RPMI7951 (cell line): Measurements from ENCODE around the gene MAP2K6. TPM values are rescaled to one million over a fixed set of nuclear protein-coding genes. Genes with fewer than 3 reads are reported as not detected.

Experiments used
- DNase-seq: peaks from one replicate; pipeline ENCODE4 v3.0.0-alpha.2; 2012; ENCODE audit warnings: low read depth
- total RNA-seq: library from RNA; depleted of rRNA; stranded (reverse); fragments of >200 nt; shearing (Covaris generic); gene quantifications from 2 replicates; pipeline ENCODE4 v1.2.3, GENCODE V29; 2014

The MAP2K6 gene
- total RNA-seq, 1 experiment from 2014 or later: 4.7 TPM

GRCh38 chr17:69492410-69493071 is 78.0 kb downstream of the MAP2K6 start:
- DNase-seq: peak; percentile 86

DNA sequence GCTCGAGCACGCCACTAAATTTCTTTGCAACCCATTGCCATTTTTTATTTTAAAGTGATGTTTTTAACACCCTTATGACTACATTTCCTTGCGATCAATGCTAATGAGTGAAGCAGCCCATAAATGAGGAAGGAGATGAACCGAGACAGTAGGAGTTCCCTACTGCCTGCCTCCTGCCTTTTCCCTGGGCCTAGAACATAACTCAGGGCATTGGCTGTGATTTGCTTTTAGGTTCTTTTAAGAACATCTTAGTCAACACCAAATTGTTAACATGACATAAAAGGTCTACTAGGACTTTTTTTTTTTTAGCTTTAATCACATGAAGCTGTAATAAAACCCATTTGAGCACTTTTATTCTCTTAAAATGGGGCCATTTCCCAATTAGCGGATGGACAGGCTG is 81.3 kb downstream of the MAP2K6 start:
- DNase-seq: no peak

- DNase-seq: no peak
Measured at GRCh38 chr17:69497161-69497560, 82.7 kb downstream of the MAP2K6 start.

- no peak for DNase-seq
Measured at GRCh38 chr17:69499318-69499717, 84.8 kb downstream of the MAP2K6 start.

- DNase-seq: no peak
Measured at GRCh38 chr17:69500911-69501429, 86.5 kb downstream of the MAP2K6 start.

DNA sequence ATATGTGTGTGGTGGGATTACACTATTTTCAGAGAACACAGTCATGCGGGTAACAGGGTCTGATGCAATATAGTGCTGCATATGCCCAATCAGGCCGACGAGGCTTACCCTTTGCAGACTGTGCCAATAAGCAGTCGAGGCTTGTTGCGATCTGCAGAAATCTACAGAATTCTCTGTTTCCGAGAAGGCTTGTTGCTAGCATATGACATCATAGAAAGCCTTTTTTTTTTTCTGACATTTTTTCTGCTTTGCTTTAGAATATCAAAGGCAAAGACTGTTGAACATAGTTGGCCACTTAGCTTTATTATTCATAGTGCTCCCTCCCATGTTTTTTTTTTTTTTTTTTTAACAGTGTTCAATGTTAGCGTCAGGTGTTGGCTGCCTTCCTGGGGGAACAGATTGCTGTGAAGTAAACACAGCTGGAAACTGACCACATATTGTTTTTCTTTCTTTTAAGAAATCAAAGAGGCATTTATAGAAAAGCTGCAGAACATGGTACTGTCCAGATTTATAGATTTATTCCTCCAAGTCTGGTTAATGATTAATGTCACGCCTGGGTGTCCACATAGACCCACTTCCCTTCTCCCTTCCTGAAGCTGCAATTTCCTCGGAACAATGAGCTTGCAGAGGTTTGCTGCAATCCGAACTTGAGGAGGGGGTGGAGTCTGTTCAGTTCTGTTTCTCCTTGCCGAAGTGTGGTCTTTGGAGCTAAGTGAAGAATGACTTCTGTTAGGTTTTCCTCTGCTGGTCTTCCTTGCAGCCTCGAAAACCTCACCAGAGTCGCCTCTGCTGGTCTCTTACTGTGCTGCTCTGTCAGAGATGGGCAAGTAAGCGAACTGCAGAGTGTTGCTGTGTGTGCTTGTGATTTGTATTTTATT is 87.3 kb downstream of the MAP2K6 start:
- DNase-seq: peak; percentile 48

DNA sequence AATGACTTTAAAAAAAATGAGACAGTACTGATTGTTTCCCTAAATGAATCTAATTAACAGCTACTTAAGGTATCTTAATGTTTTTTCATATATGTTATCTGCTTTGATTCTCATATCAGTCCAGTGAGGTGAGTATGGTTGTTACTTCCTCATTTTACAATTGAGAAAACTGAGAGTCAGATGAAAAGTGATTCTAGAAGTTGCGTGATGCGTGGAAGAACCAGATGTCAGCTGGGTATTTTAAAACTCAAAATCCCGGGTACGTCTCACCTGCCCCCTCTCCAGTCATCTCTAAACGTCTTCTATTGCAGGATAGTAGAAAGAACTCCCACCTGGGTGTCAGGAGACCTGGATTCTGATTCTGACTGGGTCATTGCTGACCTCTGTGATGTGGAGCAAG is 89.2 kb downstream of the MAP2K6 start:
- DNase-seq: no peak

- DNase-seq: no peak
Measured at GRCh38 chr17:69505740-69506139, 91.2 kb downstream of the MAP2K6 start.

- DNase-seq: peak; percentile 11
Measured at GRCh38 chr17:69506489-69506888, 92.0 kb downstream of the MAP2K6 start.

DNA sequence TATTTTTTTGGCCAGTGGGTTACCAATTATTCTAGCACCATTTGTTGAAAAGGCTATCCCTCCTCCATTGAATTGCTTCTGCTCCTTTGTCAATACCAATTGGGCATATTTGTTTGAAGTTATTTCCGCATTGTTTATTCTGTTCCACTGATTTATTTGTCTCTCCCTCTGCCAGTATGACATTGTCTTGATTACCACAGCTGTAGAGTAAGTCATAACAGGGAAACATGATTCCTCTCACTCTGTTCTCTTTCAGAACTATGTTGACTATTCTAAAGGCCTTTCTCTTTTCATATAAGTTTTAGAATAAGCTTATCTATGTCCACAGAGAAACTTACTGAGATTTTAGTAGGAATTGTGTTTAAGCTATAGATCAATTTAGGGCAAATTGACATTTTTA is 94.3 kb downstream of the MAP2K6 start:
- DNase-seq: no peak

DNA sequence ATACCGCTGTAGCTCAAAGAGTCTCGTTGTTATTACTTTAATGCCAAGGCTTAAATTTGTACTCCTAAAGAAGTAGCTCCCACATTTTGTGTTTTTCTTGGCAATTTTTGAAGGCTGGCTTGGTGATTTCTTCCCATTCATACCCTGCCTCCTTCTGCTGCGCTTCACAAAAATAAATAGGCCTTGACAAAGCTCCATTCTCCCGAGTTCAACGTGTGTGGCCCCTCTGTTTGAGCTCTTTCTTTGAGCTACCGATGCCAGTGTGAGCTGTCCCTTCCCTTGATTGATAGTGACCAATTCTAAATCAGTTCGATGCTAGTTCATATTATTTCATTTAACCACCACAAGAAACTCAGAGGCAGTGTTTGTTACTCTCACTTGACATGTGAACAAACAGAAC is 96.8 kb downstream of the MAP2K6 start:
- DNase-seq: peak; percentile 1

GRCh38 chr17:69512946-69513345 is 98.4 kb downstream of the MAP2K6 start:
- no peak for DNase-seq

DNA sequence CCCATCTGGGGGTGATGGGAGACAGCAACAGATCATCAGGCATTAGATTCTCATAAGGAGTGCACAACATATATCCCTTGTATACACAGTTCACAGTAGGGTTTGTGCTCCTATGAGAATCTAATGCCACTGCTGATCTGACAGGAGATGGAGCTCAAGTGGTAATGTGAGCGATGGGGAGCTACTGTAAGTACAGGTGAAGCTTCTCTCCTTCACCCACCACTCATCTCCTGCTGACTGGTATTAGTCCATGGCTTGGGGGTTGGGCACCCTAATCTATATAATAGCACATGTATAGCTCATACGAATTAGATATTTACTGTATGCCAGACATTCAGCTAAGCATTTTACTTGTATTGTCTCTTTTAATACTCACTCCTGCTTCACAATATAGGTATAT is 101.7 kb downstream of the MAP2K6 start:
- no peak for DNase-seq

GRCh38 chr17:69516911-69517310 is 102.4 kb downstream of the MAP2K6 start:
- DNase-seq: no peak

DNA sequence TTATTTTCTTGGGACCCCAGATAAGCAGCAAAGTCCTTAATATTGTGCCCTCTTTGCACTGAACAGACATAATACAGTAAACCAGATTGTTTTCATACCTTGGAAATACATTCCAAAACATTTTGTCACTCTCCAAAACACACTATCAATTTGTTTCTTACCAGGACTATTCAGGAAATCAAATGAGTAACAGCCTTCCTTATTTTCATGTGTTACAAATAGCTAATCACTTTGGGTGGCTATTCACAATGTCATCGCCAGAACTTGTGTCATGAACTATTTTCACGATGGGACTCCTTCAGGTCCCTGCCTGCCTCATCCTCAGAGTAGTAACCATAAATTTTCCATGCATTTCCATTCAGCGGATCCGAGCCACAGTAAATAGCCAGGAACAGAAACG is 104.5 kb downstream of the MAP2K6 start:
- DNase-seq: no peak

DNA sequence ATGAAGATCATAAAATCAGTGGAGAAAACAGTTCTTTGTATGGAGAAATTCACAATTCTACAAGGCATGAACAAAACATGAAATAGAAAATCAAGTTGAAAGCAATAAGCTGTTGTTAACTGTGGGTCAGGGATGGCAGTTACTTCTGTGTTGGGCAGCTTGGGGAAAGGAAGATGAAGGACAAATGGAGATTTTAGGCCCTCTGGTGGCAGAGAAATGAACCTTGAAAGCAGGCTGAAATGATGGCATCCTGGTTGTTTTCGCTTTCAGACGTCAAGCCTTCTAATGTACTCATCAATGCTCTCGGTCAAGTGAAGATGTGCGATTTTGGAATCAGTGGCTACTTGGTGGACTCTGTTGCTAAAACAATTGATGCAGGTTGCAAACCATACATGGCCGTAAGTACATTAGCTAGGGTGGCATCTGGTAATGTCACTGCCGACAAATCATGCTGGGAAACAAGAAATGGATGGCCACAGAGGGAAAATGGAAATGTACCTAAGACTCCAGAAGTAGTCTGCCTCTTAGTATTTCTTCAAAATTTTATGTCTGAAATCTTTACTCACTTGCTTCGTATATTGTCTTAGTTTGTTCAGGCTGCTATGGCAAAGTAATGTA is 108.9 kb downstream of the MAP2K6 start:
- DNase-seq: peak; percentile 50

DNA sequence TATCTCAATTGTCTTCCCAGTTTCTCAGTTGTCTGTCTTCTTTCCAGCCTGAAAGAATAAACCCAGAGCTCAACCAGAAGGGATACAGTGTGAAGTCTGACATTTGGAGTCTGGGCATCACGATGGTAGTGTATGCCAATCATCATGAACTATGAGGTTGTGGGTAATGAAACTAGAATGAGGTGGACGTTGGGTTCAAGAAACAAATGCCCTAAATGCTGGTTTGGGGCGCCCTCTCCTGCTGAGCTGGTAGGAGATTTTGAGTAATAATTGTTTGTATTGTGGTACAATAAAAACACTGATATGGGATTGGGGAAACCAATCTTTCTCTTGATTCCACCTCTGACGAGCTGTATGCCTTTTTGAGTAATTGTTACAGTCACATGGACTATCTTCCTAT is 110.4 kb downstream of the MAP2K6 start:
- DNase-seq: no peak

DNA sequence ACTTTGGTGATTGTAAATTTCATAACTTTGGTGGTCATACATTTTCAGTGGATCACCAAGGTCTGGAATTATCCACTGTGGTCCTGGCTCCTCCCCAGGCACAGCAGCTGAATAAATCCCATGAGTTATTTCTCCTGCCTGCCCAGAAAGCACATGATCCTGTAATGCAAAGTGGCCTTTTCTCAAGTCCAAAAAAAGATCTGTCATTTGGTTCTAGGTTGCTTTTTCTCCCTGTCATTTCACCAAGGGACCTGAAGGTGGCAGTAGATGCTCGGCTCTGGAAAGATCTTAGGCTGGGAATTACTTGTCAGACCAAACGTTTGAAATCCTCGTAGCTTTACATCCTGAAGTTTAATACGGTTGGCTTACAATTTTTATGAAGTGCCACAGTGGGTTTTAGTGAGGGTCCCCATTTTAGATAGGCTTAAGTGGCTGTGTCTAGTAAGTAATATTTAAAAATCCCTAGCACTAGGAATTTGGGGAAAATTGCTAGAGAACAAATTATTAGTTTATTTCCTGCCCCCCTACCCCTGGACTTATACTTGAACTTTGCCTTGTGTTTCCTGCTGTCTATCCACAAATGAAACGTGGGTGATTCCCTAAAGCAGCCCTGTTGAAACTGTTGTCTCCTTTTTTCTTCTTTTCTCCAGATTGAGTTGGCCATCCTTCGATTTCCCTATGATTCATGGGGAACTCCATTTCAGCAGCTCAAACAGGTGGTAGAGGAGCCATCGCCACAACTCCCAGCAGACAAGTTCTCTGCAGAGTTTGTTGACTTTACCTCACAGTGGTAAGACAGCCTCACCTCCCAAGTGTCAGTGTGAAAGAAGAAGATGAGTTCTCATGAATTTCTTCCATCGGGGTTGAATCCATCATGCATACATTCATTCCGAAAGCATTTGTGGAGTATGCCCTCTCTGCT is 111.7 kb downstream of the MAP2K6 start:
- peak; percentile 63 for DNase-seq

- DNase-seq: peak; percentile 25
Measured at GRCh38 chr17:69528035-69528434, 113.5 kb downstream of the MAP2K6 start.

DNA sequence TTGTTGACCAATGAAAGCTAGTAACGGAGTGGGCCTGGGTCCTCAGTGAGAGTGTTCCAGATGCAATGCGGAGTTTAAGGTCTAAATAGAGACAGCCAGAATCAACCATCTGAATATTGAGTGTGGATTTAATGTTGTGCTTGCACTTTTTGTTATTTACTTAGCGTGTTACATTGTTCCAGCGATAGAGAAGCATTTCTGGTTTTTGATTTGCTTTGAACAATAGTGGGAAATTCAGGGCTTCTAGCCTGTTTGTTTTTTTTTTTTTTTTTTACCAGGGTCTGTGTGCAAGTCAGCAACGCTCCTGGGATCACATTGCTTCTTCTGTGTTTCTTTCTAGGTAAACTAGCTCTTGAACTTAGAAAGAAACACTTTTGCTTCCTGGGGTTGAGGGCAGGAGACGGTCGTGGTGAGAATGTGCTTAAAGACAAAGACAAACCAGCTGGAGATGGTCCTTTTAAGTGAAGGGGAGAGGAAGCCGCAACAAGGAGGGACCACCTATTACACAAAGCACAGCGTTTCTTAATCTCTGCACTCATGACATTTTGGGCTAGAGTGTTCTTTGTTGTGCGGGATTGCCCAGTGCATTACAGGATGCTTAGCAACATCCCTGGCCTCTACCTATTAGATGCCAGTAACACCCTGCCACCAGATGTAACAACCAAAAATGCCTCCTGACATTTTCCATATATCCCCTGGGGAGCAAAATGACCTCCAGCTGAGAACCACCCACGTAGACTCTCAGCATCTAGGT is 119.2 kb downstream of the MAP2K6 start:
- DNase-seq: no peak

DNA sequence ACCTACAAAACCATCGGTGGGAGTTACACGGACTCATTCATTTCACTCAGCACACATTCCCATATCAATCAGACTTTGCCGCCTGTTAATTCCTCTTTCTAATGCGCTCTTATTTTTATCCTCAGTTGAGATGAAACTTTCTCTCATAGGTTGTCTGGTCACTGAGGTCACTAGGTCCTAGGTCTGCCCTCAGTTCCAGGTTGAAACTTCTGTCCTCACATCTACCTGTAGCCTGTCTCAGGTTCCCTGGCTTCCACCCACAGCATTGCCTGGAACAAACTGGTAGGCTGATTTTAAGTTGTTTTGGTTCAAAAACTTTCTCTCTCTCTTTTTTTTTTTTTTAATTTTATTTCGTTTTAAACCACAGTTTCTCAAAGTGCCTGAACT is 119.7 kb downstream of the MAP2K6 start:
- DNase-seq: no peak
